HUES48 (cell line): Measurements from ENCODE around the gene WIPF1.

Experiments
- H3K27ac ChIP-seq: one replicate; pipeline ENCODE4 v1.7.0; 2013; ENCODE audit warnings: low read depth, low read length, inconsistent platforms
- H3K27me3 ChIP-seq: 2 replicates; pipeline ENCODE4 v1.6.1; 2013; ENCODE audit warnings: mild to moderate bottlenecking, low read length; ENCODE audit not compliant: control insufficient read depth, insufficient read depth
- H3K36me3 ChIP-seq: 2 replicates; pipeline ENCODE4 v1.6.1; 2013; ENCODE audit warnings: low read length; ENCODE audit not compliant: control insufficient read depth, insufficient read depth
- H3K4me1 ChIP-seq: 2 replicates; pipeline ENCODE4 v1.6.1; 2013; ENCODE audit warnings: mild to moderate bottlenecking, low read length; ENCODE audit not compliant: control insufficient read depth, insufficient read depth
- H3K4me3 ChIP-seq: 2 replicates; pipeline ENCODE4 v1.5.1; 2013; ENCODE audit warnings: mild to moderate bottlenecking, low read depth, low read length
- H3K9ac ChIP-seq: 2 replicates; pipeline ENCODE4 v1.6.1; 2013; ENCODE audit warnings: mild to moderate bottlenecking, low read depth, low read length, moderate library complexity
- H3K9me3 ChIP-seq: 2 replicates; pipeline ENCODE4 v1.6.1; 2013; ENCODE audit warnings: low read length; ENCODE audit not compliant: control insufficient read depth, insufficient read depth

Gene WIPF1

DNA sequence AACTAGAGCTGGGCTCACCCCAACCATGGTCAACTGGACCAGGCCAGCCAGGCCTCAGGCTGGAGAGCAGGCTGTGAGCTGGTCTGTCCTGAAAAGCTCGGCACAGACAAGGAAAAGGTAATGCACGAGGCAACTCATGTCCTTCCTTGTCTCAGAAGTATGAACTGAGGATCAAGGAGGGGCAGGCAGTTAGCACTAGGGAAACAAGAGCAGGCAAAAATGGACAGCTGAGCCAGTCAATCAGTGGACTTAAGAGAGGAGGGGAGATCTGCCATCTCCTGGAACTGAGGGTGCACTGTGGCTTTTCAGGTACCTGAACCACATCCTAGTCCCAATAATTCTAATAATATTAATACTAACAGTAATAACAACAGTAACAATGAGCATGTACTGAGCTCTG is 20.6 kb upstream of the WIPF1 start:
- Histone ChIP-seq H3K36me3 (no peaks in the 10 kb centered on the region), H3K9me3 (no peaks in the 10 kb centered on the region), H3K27me3 (no peaks in the 10 kb centered on the region), H3K4me1 (no peaks in the 10 kb centered on the region), H3K9ac (no peak overlapping the region), H3K4me3 (no peak overlapping the region), H3K27ac (no peak overlapping the region)

DNA sequence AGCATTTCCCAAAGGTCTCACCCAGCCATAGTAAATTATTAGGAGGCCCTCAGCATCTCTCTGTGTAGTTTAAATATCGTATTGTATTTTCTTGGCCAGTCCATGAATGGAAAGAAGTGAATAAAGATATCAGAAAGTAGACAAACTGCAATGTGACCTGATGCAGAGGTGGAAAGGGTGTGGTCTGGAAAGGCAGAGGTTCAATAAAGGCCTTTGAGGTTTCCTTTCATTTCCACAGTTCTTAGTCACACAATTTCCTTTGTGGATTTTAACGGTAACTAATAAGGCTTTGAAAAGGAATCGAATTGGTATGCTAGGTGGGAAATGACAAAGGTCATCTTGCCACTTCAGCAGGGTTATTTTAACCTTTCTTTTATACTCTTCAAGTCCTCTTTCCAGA is 20.1 kb upstream of the WIPF1 start:
- H3K9me3 ChIP-seq: no peaks in the 10 kb centered on the region
- no peak overlapping the region for H3K9ac ChIP-seq
- no peaks in the 10 kb centered on the region for H3K4me1 ChIP-seq
- no peak overlapping the region for H3K4me3 ChIP-seq
- H3K36me3 ChIP-seq: no peaks in the 10 kb centered on the region
- no peak overlapping the region for H3K27ac ChIP-seq
- H3K27me3 ChIP-seq: no peaks in the 10 kb centered on the region

DNA sequence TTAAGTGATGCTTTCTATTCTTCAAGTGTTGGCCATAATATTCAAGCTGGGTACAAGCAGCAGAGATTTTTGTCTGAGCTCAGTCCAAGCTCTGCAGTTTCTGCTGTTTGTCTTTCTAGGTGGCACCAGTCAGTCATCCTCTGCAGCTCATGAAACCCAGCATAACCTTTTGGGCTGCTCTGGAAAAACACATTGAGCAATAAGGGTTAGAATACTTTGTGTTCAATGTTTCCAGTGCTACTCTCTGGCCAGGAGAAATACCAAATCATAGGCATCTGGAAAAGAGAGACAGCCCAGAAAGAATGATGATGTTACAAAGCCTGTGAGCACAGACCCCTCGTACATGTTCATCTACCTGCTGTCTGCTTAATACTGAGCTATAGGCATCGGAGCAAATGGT is 19.5 kb upstream of the WIPF1 start:
- no peak overlapping the region for H3K9ac ChIP-seq
- H3K27ac ChIP-seq: no peak overlapping the region
- no peaks in the 10 kb centered on the region for H3K27me3 ChIP-seq
- H3K9me3 ChIP-seq: no peaks in the 10 kb centered on the region
- no peaks in the 10 kb centered on the region for H3K4me1 ChIP-seq
- H3K36me3 ChIP-seq: no peaks in the 10 kb centered on the region
- no peak overlapping the region for H3K4me3 ChIP-seq

DNA sequence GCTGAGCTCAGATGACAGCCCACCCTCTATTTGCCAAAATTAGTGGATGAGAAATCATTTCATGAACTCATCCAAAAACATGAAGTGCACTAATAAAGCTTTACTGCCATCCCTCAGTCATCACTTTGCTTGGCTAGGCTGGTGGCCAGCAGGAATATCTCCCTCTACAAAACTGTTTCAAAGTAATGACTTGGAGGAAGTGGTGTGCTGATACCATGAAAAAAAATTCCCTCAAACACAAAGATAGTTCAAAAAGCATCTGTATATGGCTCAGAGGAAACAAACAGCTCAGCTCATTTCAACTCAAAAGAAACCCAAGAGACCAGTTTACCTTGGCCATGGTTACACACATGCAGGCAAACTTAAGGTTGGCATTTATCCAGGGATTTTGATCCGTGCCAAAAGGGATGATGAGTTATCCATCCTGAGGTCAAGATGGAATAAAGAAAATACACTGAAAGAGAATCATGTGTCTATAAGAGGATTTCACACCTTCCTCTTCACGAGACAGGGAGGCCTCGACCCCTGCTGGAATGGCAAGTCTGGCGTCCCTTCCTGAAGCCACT is 18.4 kb upstream of the WIPF1 start:
- no peak overlapping the region for H3K4me3 ChIP-seq
- H3K27ac ChIP-seq: no peak overlapping the region
- no peaks in the 10 kb centered on the region for H3K27me3 ChIP-seq
- no peaks in the 10 kb centered on the region for H3K36me3 ChIP-seq
- no peak overlapping the region for H3K9ac ChIP-seq
- no peaks in the 10 kb centered on the region for H3K4me1 ChIP-seq
- H3K9me3 ChIP-seq: no peaks in the 10 kb centered on the region

DNA sequence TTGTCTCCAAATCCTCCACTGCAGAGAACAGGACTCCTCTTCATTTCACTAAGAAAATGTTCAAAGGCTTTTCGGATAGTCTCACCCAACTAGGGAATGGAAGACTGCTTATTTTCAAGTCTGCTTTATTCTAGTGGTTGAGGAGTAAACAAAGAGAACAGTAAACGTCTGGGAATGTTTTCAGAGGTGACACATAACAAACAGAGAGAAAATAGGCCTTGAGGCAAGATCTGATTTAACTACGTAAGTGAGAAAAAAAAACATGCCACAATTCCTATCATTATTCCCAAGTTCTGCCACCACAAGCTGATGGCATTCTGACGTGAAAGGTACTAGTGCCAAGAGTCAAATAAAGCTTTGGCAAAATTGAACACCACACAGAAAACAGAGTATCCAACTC is 16.7 kb upstream of the WIPF1 start:
- no peaks in the 10 kb centered on the region for H3K9me3 ChIP-seq
- H3K27ac ChIP-seq: peak overlapping the region; percentile 65
- no peaks in the 10 kb centered on the region for H3K36me3 ChIP-seq
- H3K4me1 ChIP-seq: no peaks in the 10 kb centered on the region
- H3K9ac ChIP-seq: no peak overlapping the region
- no peak overlapping the region for H3K4me3 ChIP-seq
- H3K27me3 ChIP-seq: no peaks in the 10 kb centered on the region

DNA sequence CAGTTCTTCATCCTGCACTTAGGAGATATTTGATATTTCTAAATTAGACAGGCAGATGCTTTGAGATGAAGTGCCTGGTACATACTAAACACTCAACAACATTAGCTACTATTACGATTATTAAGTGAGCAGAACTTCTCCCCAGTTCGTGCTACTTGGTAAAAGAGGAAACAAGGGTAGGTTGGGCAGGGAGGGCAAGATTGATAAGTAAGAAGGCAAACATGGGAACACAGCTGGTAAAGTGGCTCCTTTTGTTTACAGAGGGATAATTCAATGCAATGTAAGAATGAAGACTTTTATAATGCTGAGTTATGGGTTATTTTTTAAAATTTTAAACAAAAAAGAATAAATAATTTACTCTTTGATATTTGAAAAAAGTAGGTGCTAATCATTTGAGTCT is 15.9 kb upstream of the WIPF1 start:
- H3K36me3 ChIP-seq: no peaks in the 10 kb centered on the region
- no peaks in the 10 kb centered on the region for H3K4me1 ChIP-seq
- H3K9ac ChIP-seq: no peak overlapping the region
- no peak overlapping the region for H3K27ac ChIP-seq
- no peaks in the 10 kb centered on the region for H3K9me3 ChIP-seq
- H3K4me3 ChIP-seq: no peak overlapping the region
- no peaks in the 10 kb centered on the region for H3K27me3 ChIP-seq

DNA sequence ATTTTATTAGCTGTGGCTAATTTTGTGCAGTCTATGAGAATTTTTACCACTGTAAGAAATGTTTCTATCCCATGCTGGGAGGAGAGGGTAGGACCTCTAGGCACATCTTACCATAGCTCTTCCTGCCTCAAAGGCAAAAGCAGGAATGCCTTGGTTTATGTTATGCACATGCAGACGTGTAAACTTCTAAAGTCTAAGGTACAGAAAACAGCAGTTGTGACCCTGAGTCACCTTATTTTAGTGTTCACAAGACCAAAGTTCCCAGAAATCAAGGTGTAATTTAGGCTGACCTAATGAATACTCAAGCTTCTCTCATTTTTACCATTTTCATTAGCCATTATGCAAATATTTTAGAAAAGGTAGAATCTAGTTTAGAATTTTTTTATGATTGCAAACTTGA is 15.4 kb upstream of the WIPF1 start:
- Histone ChIP-seq H3K9me3 (no peaks in the 10 kb centered on the region), H3K36me3 (no peaks in the 10 kb centered on the region), H3K9ac (no peak overlapping the region), H3K27ac (no peak overlapping the region), H3K4me1 (no peaks in the 10 kb centered on the region), H3K4me3 (no peak overlapping the region), H3K27me3 (no peaks in the 10 kb centered on the region)

DNA sequence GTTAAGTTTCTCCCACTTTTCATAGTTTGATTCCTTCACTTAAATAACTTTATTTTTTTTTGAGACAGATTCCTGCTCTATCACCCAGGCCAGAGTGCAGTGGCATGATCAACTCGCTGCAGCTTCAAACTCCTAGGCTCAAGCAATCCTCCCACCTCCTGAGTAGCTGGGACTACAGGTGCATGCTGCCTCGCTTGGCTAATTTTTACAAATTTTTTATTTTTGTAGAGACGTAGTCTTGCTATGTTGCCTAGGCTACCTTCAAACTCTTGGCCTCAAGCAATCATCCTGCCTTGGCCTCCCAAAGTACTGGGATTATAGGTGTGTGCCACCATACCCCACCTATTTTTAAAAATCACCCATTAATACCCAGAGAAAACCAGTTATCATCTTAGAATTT is 14.2 kb upstream of the WIPF1 start:
- no peaks in the 10 kb centered on the region for H3K4me1 ChIP-seq
- no peak overlapping the region for H3K9ac ChIP-seq
- H3K27ac ChIP-seq: no peak overlapping the region
- H3K36me3 ChIP-seq: no peaks in the 10 kb centered on the region
- H3K4me3 ChIP-seq: no peak overlapping the region
- H3K27me3 ChIP-seq: no peaks in the 10 kb centered on the region
- H3K9me3 ChIP-seq: no peaks in the 10 kb centered on the region

DNA sequence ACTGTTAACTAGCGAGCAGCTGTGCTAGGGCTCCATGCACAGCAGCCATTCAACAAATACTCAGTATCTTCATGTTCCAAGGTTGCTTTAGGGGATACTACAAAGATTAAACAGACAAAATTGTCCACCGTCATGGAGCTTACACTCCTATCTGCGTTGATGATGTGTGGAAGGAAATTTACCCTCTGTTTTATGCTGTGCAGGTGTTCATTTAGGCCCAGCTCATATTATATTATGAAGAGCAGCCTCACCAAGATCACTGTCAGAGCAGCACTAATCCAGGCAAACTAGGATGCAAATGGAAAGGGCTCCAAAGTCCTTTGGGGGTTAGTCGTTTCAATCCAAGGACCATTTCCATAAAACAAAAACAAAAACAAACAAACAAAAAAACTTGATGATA is 13.4 kb upstream of the WIPF1 start:
- Histone ChIP-seq H3K36me3 (no peaks in the 10 kb centered on the region), H3K27me3 (no peaks in the 10 kb centered on the region), H3K4me1 (no peaks in the 10 kb centered on the region), H3K4me3 (no peak overlapping the region), H3K9ac (no peak overlapping the region), H3K27ac (no peak overlapping the region), H3K9me3 (no peaks in the 10 kb centered on the region)

DNA sequence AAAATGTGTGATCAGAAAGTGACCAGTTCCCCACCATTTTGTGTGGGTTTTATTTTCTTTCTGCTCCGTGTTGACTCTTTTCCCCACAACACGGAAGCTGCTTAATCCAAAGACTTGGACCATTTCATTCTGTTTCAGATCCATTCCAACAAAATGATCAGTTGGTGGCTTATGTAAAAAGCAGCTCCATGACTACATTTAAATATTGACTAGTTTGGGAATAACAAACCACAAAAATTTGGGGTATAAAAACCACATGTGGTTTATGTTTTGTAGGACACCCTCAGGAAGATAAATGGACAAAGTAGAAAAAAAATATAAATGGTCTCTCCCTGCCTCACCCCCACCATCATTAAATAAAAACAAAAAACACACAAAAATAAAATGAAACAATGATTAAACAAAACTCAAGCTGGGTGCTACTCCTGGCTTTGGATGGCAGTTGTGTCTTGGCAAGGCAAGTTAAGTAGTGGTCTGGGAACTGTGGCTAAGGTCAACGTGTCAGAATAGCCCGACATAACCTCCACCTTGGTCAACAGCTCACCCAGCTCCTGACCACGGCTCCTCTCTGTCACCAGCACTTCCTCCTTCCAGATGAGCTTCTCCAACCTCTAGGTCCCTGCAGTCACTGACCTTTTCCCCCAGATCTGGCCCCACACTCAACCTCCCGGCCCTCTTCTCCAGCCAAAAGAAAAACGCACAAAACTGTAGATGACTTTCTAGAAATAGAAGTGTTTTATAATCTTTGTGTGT is 12.8 kb upstream of the WIPF1 start:
- no peak overlapping the region for H3K27ac ChIP-seq
- H3K4me1 ChIP-seq: no peaks in the 10 kb centered on the region
- H3K9ac ChIP-seq: no peak overlapping the region
- no peaks in the 10 kb centered on the region for H3K36me3 ChIP-seq
- H3K4me3 ChIP-seq: no peak overlapping the region
- H3K9me3 ChIP-seq: no peaks in the 10 kb centered on the region
- H3K27me3 ChIP-seq: no peaks in the 10 kb centered on the region

DNA sequence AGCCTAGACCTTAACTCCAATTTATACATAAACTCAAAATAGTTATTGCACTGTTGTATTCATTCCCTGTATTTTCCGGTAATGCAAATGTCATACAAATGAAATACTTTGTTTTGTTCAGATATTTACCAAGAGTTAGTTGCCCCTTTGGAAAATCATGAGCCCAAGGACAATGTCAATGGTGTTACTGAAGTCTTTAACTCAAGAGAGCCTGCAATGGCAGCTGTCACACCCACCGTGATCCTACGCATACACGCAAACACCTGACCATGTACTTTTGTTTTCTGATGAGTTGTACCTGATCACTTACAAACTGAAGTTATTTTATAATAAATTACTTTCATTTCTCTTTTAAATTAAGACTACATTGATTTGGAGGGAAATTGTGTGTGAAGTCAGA is 11.7 kb upstream of the WIPF1 start:
- Histone ChIP-seq H3K9ac (no peak overlapping the region), H3K4me1 (no peaks in the 10 kb centered on the region), H3K9me3 (no peaks in the 10 kb centered on the region), H3K27me3 (no peaks in the 10 kb centered on the region), H3K36me3 (no peaks in the 10 kb centered on the region), H3K27ac (no peak overlapping the region), H3K4me3 (no peak overlapping the region)
